IPS-20b (cell line): ENCODE measurements around the gene NDOR1.

Experiments
- H3K27ac ChIP-seq: one replicate; pipeline ENCODE4 v1.5.1; 2013; ENCODE audit warnings: low read length
- H3K27me3 ChIP-seq: 2 replicates; pipeline ENCODE4 v1.6.1; 2013; ENCODE audit warnings: mild to moderate bottlenecking, low read length, inconsistent platforms; ENCODE audit not compliant: insufficient read depth
- H3K36me3 ChIP-seq: 2 replicates; pipeline ENCODE4 v1.6.1; 2013; ENCODE audit warnings: low read depth, mild to moderate bottlenecking, inconsistent platforms, low read length, moderate library complexity; ENCODE audit not compliant: insufficient read depth
- H3K4me1 ChIP-seq: 2 replicates; pipeline ENCODE4 v1.6.1; 2013; ENCODE audit warnings: mild to moderate bottlenecking, control low read depth, inconsistent platforms, low read length, moderate library complexity; ENCODE audit not compliant: insufficient read depth
- H3K4me3 ChIP-seq: 2 replicates; pipeline ENCODE4 v1.5.1; 2013; ENCODE audit warnings: mild to moderate bottlenecking, low read length, inconsistent platforms
- H3K9ac ChIP-seq: 2 replicates; pipeline ENCODE4 v1.6.1; 2013; ENCODE audit warnings: low read depth, mild to moderate bottlenecking, inconsistent platforms, low read length, moderate library complexity
- H3K9me3 ChIP-seq: 2 replicates; pipeline ENCODE4 v1.6.1; 2013; ENCODE audit warnings: mild to moderate bottlenecking, low read depth, low read length, inconsistent platforms; ENCODE audit not compliant: insufficient read depth

The NDOR1 gene

GRCh38 chr9:137205126-137206069 lies at the start of gene NDOR1, which contains the start of gene TMEM203:
Gene NDOR1 (plus strand): TSS chr9:137205700. CDS start chr9:137205778, 78 bp downstream.
Gene TMEM203 (minus strand): TSS chr9:137205648. CDS start chr9:137205414, 234 bp downstream.
- Histone ChIP-seq H3K4me1 (peaks cover 9% of the 10 kb centered on the region), H3K36me3 (peaks cover 20% of the 10 kb centered on the region; the same call in 1 of the 2 replicates), H3K27me3 (no peaks in the 10 kb centered on the region), H3K27ac (no peak within 1 kb of the TSS), H3K4me3 (peak within 1 kb of the TSS; percentile 99), H3K9me3 (no peaks in the 10 kb centered on the region), H3K9ac (peak within 1 kb of the TSS; percentile 98)

DNA sequence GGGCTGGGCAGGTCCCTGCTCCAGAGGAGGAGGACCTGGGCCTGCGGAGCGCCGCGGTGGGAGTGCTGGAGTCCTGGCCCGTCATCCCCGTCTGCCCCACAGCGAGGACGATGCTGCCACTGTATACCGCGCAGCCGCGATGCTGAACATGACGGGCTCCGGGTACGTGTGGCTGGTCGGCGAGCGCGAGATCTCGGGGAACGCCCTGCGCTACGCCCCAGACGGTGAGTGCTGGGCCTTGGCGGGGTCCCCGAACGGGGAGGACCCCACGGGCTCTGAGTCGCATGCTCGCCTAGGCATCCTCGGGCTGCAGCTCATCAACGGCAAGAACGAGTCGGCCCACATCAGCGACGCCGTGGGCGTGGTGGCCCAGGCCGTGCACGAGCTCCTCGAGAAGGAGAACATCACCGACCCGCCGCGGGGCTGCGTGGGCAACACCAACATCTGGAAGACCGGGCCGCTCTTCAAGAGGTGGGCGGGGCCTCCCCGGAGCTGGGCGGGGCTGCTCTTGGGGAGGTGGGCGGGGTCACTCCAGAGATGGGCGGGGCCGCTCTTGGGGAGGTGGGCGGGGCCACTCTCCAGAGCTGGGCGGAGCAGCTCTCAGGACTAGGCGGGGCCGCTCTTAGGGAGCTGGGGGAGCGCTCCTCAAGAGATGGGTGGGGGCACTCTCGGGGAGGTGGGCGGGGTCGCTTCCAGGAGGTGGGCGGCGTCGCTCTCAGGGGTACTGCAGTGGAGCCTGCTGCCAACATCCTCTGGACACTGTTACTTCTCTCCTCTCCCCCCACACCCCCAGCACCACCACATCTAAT lies 48.7 kb upstream of the NDOR1 start:
- Histone ChIP-seq H3K27ac (no peak overlapping the region), H3K4me3 (peak overlapping the region; percentile 52; the same call in 1 of the 2 replicates), H3K9ac (no peak overlapping the region), H3K36me3 (no peaks in the 10 kb centered on the region), H3K4me1 (no peaks in the 10 kb centered on the region), H3K9me3 (peaks cover 4% of the 10 kb centered on the region), H3K27me3 (peaks cover 74% of the 10 kb centered on the region)

DNA sequence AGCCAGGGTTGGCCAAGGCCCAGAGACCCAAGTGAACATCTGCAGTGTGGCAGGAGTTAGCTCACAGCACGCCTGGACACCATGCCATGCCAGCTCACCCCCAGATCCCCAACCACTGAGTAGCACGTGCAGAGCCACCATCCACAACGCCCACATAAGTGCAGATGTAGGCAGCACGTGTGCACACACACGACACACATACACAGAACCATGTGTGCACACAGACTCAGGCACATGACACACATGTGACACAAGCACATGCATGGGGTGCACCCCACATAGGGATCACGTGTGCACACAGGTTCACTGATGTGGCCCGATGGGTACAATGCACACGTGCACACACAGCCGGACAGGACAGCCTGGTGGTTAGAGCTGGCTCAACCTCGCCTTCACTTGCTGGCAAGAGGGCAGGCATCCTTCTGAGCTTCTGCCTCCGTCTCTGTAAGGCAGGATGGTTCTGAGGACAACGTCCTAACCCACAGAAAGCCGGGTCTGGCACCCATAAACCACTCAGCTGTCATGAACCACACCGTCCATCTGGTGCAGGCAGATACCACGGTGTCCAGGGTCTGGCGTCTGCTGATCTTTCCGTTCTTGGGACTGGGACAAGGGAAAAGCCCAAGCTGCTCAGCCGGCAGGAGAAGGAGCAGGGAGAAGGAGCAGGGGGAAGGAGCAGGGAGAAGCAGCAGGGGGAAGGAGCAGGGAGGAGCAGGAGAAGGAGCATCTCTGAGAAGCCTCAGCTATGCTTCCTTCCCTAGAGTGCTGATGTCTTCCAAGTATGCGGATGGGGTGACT lies 47.7 kb upstream of the NDOR1 start:
- no peak overlapping the region for H3K27ac ChIP-seq
- H3K4me3 ChIP-seq: no peak overlapping the region
- H3K9ac ChIP-seq: no peak overlapping the region
- no peaks in the 10 kb centered on the region for H3K36me3 ChIP-seq
- H3K4me1 ChIP-seq: no peaks in the 10 kb centered on the region
- peaks cover 84% of the 10 kb centered on the region for H3K27me3 ChIP-seq
- H3K9me3 ChIP-seq: peaks cover 4% of the 10 kb centered on the region

- Histone ChIP-seq H3K27me3 (peaks cover 92% of the 10 kb centered on the region), H3K4me3 (no peak overlapping the region), H3K27ac (no peak overlapping the region), H3K9me3 (no peaks in the 10 kb centered on the region), H3K4me1 (no peaks in the 10 kb centered on the region), H3K36me3 (no peaks in the 10 kb centered on the region), H3K9ac (no peak overlapping the region)
These were observed 46.9 kb upstream of the NDOR1 start for GRCh38 chr9:137158625-137159024.

DNA sequence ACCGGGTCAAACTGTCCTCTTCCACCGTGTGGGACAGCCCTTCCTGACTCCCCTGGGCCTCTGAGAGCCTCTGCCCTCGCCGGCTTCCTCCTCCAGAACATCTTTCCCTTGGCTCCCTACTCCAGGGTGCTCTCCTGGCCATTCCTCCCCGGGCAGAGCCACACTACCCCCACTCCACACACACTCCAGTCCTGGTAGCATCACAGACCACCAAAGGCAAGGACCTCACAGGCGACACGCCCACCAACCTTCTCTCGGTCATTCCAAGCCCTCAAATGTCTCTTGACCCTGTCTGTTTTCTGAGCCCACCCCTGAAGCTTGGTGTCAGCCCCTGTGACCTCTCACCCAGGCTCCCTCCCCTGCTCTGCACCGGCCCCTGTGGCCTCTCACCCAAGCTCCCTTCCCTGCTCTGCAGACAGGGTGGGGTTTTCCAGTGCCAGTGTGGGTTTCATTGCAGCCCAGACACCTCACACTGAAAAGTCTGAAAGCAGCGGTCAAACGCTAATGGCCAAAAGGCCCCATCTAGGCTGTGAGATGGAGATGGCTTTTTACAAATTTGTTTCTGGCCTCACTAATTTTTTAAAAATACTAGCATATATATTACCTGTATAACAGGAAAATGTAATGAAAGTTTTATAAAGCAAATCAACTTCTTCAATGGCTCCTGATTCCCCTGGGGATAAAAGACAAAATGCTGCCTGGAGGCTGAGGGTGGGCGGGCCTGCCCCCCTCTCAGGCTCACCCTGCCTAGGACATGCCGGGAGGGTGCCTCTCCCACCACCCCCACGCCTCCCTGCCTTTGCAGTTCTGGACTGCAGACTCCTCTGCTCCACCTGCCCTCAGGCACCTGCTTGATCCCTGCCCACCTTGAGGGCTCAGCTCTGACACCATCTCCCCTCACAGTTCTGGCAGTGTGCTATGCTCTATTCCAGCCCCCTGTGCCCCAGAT lies 46.1 kb upstream of the NDOR1 start:
- H3K9ac ChIP-seq: no peak overlapping the region
- H3K27me3 ChIP-seq: peaks cover 99% of the 10 kb centered on the region
- H3K4me1 ChIP-seq: no peaks in the 10 kb centered on the region
- H3K9me3 ChIP-seq: no peaks in the 10 kb centered on the region
- no peaks in the 10 kb centered on the region for H3K36me3 ChIP-seq
- H3K27ac ChIP-seq: no peak overlapping the region
- no peak overlapping the region for H3K4me3 ChIP-seq

- H3K27me3 ChIP-seq: peaks cover 99% of the 10 kb centered on the region
- H3K9me3 ChIP-seq: no peaks in the 10 kb centered on the region
- H3K36me3 ChIP-seq: no peaks in the 10 kb centered on the region
- H3K4me1 ChIP-seq: no peaks in the 10 kb centered on the region
- H3K4me3 ChIP-seq: no peak overlapping the region
- H3K9ac ChIP-seq: no peak overlapping the region
- H3K27ac ChIP-seq: no peak overlapping the region
These were observed 45.5 kb upstream of the NDOR1 start for GRCh38 chr9:137160054-137160425.

DNA sequence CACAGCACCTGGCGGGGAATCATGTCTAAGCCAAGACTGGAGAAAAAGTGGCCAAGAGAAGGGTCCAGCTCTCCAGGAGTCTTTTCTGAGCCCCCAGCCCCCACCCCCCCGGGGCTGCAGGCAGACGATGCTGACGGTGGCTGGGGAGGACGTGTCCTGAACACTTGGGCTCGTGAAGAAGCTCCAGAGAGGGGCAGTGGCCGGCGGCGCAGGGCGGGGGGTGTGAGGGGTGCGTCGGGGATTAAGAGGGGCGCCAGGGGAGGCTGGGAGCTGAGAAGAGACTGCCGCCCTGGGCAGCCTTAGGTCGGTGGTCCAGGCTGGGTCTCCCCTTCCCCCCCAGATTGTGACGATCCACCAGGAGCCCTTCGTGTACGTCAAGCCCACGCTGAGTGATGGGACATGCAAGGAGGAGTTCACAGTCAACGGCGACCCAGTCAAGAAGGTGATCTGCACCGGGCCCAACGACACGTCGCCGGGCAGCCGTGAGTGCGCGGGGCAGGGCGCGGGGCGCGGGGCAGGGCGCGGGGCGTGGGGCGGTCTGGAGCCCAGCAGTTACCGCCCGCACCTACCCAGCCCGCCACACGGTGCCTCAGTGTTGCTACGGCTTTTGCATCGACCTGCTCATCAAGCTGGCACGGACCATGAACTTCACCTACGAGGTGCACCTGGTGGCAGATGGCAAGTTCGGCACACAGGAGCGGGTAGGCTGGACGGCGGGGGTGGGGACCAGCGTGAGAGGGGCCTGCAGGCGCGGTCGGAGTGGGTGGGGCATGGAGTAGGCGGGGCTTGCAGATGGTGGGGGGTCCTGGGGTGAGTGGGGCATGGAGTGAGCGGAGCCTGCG lies 44.6 kb upstream of the NDOR1 start:
- Histone ChIP-seq H3K4me3 (no peak overlapping the region), H3K27me3 (peaks cover 99% of the 10 kb centered on the region), H3K9ac (no peak overlapping the region), H3K4me1 (no peaks in the 10 kb centered on the region), H3K36me3 (no peaks in the 10 kb centered on the region), H3K9me3 (no peaks in the 10 kb centered on the region), H3K27ac (no peak overlapping the region)

DNA sequence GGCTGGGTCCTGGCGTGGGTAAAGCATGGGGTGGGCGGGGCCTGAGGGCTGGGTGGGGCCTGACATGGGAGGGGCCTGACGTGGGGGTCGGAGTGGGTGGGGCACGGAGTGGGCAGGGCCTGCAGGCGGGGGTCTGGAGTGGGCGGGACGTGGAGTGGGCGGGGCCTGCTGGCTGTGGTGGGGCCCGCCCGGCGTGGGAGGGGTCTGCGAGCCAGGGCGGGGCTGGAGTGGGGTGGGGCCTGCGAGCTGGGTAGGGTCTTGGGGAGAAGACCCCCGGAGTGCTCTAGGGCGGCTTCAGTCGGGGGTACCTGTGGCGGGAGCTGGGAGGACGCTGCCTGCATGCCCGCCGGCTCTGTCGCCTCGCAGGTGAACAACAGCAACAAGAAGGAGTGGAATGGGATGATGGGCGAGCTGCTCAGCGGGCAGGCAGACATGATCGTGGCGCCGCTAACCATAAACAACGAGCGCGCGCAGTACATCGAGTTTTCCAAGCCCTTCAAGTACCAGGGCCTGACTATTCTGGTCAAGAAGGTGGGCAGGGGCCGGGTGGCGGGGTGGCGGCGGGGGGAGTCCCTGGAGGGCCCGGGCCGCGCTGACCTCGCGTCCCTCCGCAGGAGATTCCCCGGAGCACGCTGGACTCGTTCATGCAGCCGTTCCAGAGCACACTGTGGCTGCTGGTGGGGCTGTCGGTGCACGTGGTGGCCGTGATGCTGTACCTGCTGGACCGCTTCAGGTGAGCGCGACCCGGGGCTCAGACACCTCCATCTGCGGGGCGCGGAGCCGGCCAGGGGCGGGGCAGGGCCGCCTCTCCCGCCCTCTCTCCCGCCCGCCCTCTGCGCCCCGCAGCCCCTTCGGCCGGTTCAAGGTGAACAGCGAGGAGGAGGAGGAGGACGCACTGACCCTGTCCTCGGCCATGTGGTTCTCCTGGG lies 43.7 kb upstream of the NDOR1 start:
- no peaks in the 10 kb centered on the region for H3K36me3 ChIP-seq
- H3K9ac ChIP-seq: no peak overlapping the region
- H3K4me1 ChIP-seq: no peaks in the 10 kb centered on the region
- no peaks in the 10 kb centered on the region for H3K9me3 ChIP-seq
- H3K4me3 ChIP-seq: peak overlapping the region; percentile 43; the same call in 1 of the 2 replicates
- no peak overlapping the region for H3K27ac ChIP-seq
- peaks cover 99% of the 10 kb centered on the region for H3K27me3 ChIP-seq

- Histone ChIP-seq H3K27me3 (peaks cover 100% of the 10 kb centered on the region), H3K4me1 (no peaks in the 10 kb centered on the region), H3K36me3 (no peaks in the 10 kb centered on the region), H3K9ac (no peak overlapping the region), H3K27ac (no peak overlapping the region), H3K4me3 (peak overlapping the region; percentile 56; the same call in 1 of the 2 replicates), H3K9me3 (no peaks in the 10 kb centered on the region)
These were observed 42.8 kb upstream of the NDOR1 start for GRCh38 chr9:137162505-137163364.
